HG03095 (cell line): ENCODE measurements around the gene TMEM50A.
"Not testable (repeated sequence)": the region's sequence is repeated elsewhere in the genome, so short reads cannot be mapped to it uniquely, and the experiment has no call there.

ENCODE experiments used
- ATAC-seq: cut with Tn5 transposase; IDR thresholded peaks from one replicate; pipeline ENCODE4 v1.9.1; 2021; ENCODE audit warnings: moderate library complexity; ENCODE audit not compliant: unreplicated experiment

The TMEM50A gene

GRCh38 chr1:25383090-25383489 lies 45.0 kb downstream of the TMEM50A start:
- ATAC-seq, result not testable (repeated sequence)

- ATAC-seq, result not testable (repeated sequence)
These were observed 45.7 kb downstream of the TMEM50A start for GRCh38 chr1:25383875-25384274.

- ATAC-seq, result not testable (repeated sequence)
These were observed 49.0 kb downstream of the TMEM50A start for GRCh38 chr1:25387096-25387495.

GRCh38 chr1:25388691-25389090 lies 50.6 kb downstream of the TMEM50A start:
- not testable (repeated sequence) for ATAC-seq

GRCh38 chr1:25389721-25390120 lies 51.6 kb downstream of the TMEM50A start:
- ATAC-seq, result not testable (repeated sequence)

- ATAC-seq, result no peak
These were observed 54.7 kb downstream of the TMEM50A start for GRCh38 chr1:25392841-25393240.

- ATAC-seq, result not testable (repeated sequence)
These were observed 59.4 kb downstream of the TMEM50A start for GRCh38 chr1:25397549-25397948.

GRCh38 chr1:25398079-25398478 lies 59.9 kb downstream of the TMEM50A start:
- not testable (repeated sequence) for ATAC-seq

GRCh38 chr1:25402947-25403803 lies 65.0 kb downstream of the TMEM50A start:
- not testable (repeated sequence) for ATAC-seq

- not testable (repeated sequence) for ATAC-seq
These were observed 67.7 kb downstream of the TMEM50A start for GRCh38 chr1:25405731-25406305.

GRCh38 chr1:25409641-25410427 lies 71.7 kb downstream of the TMEM50A start:
- not testable (repeated sequence) for ATAC-seq
